IPS-NIHi7 (cell line): ENCODE measurements around the gene EPS8.

Experiments used
- DNase-seq: peaks from one replicate; pipeline ENCODE4 v3.0.0; 2012; ENCODE audit warnings: mixed read lengths; ENCODE audit errors: extremely low spot score

EPS8 gene

DNA sequence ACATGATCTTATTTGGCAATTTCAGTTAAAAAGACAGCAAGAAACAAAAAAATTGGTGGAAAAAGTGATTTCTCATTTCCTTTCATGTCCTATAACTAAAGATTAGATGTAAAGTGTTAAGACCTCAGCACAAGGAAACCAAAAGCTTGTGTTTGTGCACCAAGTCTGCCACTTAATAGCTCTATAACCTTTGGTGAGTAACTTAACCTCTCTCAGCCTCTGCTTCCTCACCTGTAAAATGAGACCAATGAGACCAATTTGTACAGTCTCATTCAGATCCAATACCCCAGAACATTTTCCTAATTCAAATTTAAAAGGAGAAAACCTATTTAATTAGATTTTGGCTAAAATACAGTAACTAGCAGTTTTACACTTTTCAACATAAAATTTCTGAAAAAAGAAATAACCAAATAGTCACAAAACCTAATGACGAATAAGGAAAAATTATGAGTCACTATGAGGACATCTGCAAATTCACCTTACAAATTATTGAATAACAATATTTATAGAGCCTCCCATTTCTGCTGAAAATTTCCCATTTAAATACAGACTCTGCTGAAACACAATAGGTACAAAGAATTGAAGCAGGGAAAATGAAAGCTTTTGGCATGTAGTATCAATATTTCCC lies 71.1 kb downstream of the EPS8 start:
- DNase-seq, result no peak

DNA sequence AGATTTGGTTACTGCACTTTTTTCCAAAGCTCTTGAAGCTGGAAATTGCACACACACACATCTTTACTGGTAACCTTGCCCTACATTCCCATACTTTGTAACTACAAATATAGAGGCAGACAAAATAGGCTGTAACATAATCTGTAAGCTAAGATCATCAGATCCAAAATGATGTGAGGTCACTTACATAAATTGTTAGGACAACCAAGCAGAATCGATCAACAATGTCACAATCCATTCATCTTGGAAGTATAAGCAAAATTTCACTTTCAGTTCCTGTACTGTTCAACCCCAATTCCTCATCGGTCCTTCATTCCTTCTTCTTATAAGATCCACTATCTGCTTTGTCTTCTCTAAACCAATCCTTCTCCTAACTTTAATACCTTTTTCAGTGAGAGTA lies 72.6 kb downstream of the EPS8 start:
- DNase-seq, result no peak

DNA sequence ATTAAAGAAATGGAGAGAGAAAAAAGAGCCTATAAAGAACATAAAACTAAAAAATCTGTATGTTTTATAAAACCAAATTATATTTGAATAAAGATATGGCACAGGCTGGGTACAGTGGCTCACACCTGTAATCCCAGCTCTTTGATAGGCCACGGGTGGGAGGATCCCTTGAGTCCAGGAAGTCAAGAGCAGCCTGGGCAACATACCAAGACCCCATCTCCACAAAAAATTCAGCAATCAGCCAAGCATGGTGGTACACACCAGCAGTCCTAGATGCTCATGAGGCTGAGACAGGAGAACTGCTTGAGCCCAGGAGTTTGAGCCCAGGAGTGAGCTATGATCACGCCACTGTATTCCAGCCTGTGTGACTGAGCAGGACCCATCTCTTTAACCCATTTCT lies 74.9 kb downstream of the EPS8 start:
- no peak for DNase-seq

DNA sequence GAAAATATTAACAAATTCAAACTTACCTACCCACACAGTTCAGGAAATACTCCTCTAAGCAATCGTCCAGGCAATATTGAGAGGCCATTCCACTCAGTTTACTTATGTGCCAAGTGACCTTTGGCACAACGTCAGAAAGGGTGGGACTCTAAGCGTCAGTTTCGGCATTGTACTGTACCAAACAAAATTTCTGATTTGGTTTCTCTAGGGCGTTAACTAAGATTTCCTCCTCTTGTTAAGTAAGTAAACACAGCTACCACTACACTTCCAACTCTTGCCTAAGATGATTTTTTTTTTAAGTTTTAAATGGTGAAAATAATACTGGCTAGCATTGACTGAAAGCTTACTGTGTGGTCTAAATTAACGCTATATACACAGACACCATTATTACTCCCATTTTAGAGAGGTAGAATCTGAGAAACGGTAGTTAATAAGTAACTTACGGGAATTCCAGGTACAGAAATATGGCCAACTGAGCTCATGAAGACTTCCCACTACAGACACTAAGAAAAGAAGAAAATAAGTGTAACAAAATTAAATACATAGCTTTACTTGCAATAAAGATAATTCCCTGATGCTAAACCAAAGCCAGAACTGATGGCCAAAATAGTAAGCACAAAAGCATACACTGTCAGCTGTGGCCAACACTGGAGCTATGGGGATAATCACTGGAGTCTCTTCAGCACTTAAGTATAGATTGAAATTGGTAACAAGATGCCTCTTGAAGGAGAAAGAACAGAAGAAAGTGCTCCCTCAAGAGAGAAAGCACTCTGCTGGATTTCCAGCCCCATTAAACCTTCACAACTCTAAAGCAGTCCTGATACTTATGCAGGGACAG lies 76.1 kb downstream of the EPS8 start:
- no peak for DNase-seq

DNA sequence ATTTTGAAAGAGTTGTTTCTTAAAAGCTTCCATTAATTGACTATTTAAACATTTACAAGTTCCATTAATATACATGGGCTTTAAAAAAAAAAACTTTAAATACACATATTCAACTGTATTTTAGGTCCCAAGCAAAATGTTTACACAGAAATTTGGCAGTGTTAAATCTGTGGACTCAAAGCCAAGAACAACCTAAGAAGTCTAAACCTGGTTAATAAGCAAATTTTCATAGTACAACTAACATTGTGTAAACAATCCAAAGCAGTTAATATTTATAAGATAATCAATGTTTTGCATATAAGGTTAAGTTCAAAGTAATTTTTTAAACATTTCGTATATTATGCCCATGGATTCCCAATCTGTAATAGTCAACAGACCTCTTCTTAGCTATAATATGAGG lies 77.0 kb downstream of the EPS8 start:
- no peak for DNase-seq

DNA sequence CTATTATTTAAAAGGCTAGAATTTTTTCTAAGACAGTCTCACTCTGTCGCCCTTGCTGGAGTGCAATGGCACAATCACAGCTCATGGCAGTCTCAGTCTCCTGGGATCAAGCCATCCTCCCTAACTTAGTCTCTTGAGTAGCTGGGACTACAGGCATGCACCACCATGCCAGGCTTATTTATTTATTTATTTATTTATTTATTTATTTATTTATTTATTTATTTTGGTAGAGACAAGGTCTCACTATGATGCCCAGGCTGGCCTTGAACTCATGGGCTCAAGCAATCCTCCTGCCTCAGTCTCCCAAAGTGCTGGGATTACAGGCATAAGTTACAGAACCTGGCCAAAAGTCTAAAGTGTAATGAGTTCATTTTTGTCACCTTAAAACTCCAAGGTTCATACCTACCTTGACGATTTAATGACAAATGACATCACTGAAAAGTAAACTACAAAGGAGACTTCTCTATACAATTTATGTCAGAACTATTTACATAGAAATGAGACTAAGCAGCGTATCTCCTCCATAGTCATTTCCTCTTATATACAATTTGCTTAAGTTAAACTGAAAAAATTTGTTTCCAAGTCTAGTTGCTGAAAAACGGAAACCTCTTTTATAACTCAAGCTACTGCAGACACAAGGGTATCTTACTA lies 78.2 kb downstream of the EPS8 start:
- no peak for DNase-seq

DNA sequence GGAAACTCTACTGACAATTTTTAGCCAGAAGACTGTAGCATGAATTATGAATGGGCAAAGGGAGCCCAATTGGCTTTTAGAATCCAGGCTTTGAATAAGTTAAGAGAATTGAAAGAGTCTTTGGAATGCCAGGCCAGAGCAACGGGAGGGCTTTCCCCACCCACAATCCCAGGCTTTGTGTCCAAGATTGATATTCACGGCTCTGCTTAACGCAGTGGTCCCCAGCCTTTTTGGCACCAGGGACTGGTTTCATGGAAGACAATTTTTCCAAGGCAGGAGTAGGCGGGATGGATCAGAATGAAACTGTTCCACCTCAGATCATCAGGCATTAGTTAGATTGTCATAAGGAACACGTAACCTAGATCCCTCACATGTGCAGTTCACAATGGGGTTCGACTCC lies 79.6 kb downstream of the EPS8 start:
- no peak for DNase-seq

DNA sequence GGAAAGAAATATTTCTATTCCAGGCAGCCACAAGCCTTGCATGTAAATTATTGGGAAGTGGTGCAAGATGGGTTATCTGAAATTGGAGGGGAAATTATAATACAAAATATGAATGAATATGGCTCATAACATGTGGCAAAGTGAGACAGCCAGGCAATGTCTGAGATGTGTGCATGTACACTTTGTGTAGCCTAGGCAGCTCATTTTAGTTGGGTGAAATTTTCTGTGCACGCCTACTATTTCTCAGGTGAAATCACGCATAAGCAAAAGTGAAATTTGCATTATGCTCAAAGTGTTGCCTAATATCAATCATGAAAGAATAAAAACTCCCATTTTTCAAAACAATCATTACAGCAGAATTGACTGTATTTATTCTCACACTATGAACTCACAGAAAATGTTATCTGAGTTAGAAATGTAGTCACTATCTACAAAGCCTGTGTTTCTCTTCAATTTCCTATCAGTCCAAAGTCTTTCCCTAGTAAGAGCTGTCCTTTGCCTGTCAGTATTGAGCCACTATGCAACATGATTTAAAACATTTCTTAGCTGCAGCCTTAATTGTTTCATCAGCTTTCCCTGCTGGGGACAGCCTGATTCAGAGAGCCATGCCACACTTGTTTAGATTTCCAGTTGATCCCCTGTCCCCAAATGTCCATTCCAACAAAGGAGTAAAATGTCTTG lies 80.7 kb downstream of the EPS8 start:
- DNase-seq, result no peak

DNA sequence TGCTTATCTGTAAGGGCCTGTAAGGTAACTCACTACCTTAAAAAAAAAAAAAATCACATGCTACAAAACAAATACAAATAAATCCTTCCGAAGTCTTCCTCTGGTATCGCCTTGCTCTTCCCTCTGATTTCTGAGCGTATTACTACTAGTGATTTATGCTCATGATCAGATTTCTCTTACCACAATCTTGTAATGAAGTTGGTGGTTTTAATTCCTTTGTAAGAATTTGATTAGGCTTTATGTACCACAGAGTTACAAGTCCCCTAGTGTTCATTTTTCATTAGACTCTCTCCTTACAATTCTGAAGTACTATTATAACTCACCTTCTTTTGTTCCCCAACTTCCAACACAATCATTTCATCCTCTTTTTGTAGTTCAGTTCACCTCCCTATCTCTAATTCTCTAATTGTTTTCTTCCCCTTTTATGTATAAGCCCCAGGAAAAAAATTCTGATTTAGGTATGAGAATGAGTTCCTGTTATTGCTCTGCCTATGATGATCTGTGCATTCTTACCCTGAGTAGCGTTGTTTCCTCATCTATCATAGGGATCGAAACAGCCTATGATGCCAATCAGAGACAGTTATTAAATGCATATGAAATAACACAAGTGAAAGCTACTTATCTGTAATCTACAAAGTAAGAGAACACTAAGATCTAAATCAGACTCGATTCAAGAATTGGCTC lies 81.5 kb downstream of the EPS8 start:
- no peak for DNase-seq

DNA sequence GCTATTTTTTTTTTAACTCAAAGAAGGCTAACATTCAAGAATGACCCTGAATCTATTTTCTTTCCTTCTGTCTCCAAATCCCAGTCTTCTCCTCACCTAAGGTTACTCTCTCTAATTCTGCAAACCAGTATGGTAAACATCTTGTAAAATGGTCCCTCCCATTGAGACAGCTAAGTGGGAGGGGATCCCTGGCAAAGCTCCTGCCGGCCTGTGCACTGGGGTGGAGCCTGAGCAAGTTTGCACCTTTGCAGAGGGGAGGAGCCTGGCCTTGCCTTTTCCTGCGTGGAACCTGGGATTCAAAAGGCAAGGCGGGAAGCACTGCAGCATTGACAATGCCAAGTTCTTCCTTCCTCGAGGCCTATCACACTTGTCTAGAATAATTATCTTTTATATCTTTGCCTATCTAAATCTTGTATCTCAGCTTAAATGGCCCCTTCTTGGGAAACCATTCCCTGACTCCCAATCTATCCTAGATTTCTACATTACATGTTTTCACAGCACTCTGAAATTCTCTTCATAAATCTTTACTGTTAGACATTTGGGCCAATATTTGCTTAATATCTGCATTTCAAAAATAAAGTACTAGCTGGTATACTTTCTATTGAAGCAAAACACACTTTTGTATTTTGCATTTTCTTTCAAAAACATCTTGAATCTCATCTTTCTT lies 83.0 kb downstream of the EPS8 start:
- peak; percentile 42 for DNase-seq

DNA sequence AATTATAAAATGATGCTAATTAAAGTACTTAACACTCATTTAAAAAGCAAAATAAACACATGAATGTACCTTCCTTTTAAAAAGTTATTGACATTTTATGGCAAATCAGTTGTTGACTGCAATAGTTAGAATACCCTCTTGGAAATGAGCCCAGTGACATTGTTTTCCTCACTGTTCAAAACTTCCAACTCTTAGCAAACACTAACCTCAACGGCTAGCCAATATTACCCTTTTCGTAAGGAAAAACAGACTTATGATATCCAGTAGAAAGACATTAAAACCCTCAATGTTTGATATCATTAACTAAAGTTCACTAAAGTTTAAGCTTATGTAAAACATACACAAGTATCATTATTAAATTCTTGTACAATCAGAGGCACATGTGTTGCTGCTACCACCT lies 83.6 kb downstream of the EPS8 start:
- no peak for DNase-seq

DNA sequence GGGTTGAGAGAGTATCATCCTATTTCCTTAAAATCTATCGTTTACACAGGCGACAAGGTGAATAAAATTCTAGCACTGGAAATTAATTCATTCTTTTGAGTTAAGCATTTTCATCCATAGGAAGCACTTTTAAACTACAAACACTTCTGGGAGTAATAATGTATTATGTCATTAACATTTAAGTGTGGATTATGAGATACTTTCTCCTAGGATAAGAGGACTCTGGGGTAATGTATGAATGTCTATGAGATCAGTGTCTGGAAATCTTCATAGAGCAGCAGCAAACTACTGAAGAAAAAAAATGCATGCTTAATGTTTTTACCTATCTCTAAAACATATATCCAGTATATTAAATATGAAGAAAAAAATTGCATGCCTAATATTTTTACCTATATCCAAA lies 86.9 kb downstream of the EPS8 start:
- DNase-seq, result no peak

DNA sequence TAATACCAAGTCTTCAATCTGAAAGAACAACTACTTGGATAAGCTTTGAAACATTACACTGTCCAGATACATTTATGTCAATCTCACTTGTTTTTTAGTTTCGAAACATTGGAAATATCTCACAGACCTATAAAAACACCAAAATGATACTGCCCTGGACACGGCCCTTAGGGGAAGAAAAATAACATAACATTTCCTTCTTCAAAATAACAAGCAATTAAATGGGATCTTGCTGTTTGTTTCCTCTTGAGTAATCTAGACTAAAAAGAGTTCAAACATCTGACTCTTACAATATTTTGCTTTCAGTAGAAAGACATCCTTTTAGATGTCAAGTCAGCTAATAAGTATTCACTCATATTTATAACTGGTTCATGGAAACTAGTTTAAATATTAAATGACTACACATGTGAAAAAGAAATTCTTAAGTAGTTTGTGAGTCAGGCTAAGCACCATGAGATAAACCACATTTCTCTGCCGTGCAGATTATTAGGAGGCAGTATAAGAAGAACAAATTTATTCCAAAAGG lies 87.5 kb downstream of the EPS8 start:
- DNase-seq, result no peak

DNA sequence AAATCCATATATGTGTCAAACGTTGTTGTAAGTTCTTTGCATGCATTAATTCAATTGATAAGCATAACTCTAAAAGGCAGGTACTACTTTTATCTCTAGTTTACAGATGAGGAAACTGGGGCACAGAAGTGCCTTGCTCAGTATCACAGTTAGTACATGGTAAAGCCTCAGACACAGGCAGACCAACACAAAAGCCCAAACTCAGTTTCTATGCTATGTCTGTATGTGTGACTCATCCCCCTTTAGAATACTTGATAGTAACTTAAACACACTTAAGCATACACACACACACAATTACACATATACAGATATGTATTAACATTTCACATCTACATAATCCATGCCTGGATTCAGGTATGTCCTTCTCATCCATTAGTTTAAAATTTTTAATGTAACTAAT lies 88.0 kb downstream of the EPS8 start:
- no peak for DNase-seq

DNA sequence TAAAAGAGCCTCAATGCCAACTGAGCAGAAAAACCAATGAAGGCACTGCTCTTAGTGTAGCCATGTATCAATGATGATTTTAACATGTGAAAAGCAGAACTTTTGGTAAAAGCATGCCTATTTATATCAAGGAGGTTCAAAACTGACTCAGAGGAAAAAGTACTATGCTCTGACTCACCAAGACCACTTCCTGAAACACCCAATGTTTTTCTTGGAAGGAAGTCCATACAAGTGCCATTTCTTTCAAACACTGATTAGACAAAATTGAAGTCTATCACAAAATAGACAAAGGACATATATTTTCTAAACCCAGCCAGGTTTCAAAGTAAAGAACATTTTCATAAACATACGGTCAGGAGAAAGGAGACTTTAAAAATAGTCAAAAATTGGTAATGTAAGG lies 88.6 kb downstream of the EPS8 start:
- no peak for DNase-seq

DNA sequence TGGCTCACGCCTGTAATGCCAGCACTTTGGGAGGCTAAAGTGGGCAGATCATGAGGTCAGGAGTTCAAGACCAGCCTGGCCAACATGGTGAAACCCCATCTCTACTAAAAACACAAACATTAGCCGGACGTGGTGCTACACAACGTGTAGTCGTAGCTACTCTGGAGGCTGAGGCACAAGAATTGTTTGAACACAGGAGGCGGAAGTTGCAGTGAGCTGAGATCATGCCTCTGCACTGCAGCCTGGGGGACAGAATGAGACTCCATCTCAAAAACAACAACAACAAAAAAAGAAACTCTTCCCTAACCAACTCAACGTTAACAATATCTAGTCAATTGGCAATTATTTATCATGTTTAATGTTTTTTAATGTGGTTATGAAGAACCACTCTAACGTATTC lies 89.3 kb downstream of the EPS8 start:
- no peak for DNase-seq

DNA sequence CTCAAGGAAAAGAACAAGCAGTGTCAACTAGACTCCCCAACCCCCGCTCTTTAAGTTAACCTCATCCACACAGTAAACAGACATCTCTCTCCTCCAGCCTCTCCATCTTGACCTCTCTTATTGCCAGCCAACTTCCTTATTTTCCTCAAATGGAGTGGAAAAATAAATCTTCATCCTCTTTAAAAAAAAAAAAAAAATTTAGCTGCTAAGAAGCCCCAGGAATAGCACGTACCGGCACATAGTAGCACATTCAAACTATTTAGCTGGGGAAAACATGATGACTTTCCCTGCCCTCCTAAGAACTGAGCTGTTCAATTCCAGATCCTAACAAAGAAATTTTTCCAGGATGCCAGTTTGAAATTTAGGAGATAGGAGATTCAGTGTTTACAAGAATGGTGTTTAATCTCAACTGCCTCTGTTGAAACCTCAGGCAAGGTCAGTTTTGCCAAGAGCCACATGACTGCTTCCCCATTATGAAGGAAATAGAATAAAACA lies 90.8 kb downstream of the EPS8 start:
- no peak for DNase-seq

DNA sequence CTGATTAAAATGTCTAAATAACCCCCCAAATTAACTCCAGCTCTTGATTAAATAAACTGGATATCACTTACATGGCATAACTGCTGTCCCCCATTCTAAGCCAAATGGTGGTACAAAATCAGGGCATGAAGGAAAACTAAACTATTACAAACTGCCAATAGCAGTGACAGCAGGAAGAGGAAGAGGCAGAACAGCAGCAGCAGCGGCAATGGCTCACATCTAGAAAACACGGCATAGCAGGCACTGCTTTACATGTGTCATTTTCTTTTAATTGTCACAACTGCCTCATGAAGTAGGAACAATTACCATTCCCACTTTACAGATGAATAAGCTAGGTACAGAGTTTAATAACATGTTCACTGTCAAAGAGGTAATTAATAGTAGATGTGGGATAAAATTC lies 92.0 kb downstream of the EPS8 start:
- no peak for DNase-seq

DNA sequence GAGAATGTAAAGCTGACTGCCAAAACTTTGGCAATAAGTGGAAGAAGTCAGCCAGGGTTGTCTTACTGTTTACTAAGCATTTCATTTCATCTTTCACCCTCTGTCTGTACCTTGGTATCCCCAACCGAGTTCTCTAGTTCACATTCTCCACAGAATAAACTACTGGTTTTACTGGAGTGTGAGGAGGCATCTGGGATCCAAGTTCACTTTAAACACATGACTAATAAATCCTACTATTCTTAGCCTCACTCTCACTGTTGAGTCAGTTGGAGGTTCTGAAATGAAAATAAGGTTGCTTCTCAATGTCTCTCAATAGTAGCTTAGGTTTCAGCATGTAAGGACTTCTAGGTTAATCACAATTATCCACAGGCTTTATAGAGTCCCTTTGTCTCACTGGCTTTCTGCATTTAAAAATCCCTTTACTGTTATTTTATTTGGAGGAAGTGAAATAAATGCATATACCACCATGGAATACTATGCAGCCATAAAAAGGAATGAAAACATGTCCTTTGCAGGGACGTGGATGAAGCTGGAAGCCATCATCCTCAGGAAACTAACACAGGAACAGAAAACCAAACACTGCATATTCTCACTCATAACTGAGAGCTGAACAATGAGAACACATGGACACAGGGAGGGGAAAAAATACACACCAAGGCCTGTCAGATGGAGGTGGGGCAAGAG lies 95.8 kb downstream of the EPS8 start:
- no peak for DNase-seq

DNA sequence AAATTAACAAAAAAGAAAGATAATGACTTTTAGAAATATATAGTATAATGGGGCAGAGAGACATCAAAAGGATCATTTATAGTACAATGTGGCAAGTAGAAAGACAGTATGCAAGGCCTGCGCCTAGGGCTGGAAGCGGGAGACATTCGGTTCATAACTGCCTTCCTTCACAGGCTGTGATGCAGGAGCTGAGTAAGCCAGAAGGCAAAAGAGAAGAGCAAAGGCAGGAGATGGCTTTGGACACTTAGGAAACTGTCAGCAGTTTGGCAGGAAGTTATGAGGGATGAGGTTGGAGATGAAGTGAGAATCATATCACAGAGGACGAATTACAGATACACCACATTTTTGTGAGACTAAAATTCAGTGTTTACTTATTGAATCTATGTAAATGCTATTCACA lies 97.8 kb downstream of the EPS8 start:
- DNase-seq, result no peak
